ENCODE data around the gene MTMR12.
"Not testable (repeated sequence)": the region's sequence is repeated elsewhere in the genome, so short reads cannot be mapped to it uniquely, and the experiment has no call there.

Gene MTMR12

DNA sequence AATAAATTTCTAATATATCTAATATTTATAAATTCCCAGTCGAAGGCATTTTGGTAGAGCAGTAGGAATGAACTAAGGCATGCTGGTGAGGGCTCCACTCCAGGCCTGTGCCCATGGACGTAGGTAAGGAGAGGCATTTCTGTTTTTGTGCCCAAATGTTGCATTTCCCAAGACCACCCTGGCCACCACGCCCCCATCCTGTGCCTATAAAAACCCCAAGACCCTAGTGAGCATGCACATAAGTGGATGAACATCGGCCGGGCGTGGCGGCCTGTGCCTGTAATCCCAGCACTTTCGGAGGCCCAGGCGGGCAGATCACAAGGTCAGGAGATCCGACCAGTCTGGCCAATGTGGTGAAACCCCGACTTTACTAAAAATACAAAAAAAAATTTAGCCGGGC is 10.1 kb upstream of the MTMR12 start:
- no peak for DNase-seq

DNA sequence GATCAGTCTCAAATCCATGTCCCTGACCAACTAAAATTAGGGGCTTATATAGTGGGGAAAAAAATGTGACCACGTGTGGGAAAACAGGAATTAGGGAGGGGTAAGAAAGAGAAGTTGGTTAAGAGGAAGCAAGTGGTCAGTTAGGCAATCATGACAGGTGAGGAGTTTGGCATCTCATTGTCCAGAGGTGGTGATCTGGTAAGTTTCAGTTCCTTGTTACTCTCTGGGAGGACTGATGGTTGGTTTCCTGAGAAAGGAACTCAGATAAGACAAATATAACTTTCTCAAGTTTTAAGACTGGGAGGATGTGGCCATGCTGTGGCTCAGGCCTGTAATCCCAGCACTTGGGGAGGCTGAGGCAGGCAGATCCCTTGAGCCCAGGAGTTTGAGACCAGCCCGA is 9.0 kb upstream of the MTMR12 start:
- DNase-seq: not testable (repeated sequence)

DNA sequence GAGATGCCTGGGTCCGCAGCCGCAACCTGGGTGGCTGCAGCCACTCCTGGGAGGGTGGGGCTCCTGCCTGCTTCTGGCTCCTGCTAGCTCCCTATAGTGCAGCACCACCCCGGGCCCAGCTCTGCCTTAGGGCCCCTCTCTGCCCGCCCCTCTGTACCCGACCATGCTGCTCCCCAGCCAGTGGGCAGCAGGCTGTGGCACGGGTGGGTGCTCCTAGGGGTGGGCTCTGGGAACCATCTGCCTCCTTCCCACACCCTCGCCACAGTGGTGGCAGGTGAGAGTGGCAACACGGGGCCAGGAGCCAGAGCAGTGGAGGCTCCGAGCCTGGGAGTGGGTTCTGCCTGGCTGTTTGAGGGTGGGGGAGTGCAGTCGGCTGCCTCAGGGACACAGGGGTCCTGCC is 7.8 kb upstream of the MTMR12 start:
- DNase-seq: no peak

DNA sequence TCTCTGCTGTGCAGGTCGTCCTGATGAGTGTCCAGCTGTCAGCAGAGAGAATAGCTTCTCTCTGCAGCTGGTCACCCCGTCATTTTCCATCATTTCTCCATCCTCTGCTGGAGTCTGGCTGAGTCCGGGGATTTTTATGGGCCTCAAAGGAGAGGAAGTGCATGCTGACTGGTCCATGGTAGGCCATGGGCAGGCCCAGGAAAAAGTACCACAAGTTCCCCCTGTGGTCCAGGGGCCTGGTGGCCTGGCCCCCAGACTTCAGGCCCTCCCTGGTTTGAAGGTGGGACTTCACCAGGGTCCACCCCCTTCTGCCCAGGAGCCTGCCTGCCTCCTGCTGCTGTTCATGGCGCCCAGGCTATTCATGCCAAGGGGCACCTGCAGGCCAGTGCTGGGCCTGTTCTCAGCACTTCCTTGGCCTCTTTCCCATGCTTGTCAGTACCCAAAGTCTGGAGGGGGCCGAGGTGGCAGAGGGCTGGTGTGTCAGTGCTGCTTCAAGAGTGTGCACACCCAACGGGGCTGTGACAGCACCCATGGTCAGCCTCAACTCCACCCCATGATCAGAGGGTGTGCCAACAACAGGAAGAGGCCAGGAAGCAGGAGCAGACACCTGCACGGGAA is 7.3 kb upstream of the MTMR12 start:
- DNase-seq: no peak

DNA sequence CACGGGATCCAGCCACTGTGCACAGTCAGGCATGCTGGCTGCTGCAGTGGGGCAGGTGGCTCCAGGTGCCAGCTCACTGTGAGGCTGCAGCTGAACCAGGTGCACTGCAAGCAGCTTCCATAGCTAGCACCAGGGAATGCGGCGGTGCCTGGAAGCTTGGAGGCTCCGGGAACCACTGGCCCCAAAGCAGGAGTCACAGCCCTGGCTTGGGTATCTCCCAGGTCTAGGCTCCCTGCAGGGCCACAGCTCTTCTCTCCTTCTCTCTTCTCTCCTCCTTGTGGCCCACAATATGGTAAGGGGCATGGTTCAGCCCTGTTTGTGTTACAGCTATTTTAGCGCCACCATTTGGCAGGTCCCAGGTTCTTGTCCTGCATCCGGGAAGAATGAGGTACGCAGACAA is 6.7 kb upstream of the MTMR12 start:
- DNase-seq: no peak

DNA sequence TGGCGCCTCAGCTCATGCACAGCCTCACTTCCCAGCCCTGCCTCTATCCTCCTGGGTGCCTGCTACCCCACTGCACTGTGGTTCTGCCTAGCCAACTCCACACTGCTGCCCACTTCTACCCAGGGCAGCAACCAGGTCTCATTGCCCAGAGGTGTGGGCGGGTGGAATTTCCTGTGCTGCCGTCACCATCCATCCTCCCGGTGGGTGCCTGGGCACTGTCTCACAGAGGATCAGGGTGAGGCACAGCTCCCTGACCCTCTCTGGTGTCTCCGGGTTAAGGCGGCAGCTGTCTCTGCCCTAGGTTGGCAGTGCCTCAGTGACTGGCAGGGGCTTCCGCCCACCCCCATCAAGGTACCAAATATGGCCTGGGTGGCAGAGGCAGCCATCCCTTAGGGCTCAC is 4.3 kb upstream of the MTMR12 start:
- no peak for DNase-seq

DNA sequence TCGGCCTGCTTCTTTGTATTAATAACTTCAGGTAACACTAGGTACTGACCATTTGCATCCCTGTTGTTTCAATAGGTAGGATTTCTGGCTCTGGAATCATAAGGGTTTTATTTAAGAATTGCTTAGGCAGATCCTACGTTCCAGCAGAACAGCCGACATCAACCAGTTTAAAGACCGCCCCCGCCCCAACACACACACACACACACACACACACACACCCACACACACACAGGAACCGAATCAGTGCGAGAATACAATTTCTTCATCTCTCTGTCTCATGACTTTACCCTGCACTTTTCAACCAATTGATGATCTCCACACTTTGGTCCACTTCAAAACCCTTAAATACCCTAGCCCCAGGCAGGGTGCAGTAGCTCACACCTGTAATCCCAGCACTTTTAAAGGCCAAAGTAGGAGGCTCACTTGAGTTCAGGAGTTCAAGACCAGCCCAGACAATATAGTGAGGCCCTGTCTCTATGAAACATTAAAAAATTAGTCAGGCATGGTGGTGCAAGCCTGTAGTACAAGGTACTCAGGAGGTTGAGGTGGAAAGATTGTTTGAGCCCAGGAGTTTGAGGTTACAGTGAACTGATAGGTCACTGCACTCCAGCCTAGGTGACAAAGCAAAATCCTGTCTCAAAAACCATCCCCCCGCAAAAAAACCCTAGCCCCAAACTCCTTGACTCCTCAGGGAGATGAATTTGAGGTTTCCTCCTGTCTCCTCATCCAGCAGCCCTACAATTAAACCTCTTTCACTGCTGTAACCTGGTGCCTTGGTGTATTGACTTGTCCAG is 2.7 kb upstream of the MTMR12 start:
- DNase-seq: no peak

DNA sequence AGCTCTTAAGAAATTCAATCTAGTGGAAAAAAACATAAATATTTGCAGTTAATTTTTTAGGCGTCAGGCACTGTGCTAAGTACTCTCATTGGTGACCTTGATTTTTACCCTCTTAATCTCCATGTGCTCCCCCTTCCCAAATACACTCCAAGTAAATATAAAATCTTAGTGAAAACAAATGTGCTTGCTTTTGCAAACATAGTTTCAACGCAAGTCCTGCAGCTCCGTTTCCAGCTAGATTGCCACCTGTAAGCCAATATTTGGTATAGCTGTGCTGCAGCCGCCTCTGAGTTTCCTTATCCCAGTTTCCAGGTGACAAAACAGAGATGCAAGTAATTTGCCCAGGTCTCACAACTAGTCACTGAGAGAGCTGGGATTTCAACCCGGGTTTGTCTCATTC is 1.9 kb upstream of the MTMR12 start:
- DNase-seq: no peak

DNA sequence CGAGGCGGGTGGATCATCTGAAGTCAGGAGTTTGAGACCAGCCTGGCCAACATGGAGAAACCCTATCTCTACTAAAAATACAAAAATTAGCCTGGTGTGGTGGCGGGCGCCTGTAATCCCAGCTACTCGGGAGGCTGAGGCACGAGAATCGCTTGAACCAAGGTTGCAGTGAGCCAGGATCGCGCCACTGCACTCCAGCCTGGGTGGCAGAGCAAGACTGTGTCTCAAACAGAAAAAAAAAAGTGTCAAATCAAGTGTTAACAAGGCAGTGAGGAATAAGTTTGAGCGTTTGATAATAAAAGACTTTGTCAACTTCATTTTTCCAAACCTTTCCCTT is 1.4 kb upstream of the MTMR12 start:
- DNase-seq: not testable (repeated sequence)

DNA sequence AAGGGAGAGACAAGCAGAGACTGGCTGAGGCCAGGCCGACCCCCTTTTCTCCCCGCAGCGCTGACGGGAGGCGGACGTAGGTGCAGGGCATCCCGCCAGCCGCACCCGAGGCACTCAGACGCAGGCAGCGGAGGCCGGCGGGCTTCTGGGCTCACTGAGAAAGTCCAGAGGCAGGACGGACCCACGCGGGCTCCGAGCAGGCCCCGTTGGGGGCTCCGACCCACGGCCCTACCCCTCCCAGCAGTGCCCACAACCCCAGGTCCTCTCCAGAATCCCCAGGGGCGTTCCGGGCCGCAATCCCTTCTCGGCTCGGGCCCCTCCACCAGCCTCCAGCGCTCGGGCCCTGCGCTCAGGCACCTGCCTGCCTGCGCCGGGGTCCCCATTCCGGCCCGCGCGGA is 543 bp downstream of the MTMR12 start:
- DNase-seq: peak; percentile 67

DNA sequence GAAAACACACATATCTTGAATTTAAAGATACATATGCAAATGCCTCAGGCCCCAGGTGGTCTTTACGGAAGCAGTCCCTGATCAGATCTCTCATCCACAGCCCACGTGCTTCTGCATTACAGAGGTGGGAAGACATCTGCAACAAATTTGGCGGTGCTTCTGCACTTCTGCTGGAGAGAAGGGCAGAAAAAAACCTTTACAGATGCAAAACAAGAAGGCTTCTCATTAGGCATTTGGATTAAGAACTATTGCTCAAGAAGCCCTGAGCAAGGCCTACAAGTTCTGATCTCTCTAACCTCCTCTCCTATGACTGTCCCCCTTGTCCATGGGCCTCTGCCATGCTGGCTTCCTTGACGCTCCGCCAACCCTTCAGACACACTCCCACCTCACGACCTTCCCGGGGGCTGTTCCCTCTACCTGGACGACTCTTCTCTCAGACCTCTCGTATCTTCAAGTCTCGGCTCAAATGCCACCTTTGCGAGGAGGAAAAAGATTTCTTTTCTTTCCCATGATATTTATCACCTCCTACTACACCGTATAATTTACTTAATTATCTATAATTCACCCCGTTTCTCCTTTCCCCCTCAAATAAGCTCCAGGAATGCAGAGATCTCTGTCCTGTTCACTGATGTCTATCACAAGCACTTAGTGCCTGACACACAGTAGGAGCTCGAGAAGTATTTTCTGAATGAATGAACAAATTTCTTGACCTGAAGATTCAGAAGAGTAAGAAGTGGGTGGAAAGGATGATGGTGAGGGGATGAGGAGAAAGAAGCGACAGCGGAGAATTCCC is 1.1 kb downstream of the MTMR12 start:
- DNase-seq: no peak

DNA sequence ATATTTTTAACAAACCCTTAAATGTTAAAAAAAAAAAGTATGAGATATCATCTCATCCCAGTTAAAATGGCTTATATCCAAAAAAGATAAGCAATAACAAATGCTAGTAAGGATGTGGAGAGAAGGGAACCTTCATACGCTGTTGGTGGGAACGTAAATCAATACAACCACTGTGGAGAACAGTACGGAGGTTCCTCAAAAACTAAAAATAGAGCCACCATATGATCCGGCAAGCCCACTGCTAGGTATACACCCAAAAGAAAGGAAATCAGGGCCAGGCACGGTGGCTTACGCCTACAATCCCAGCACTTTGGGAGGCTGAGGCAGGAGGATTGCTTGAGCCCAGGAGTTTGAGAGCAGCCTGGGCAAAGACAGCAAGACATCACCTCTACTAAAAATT is 3.0 kb downstream of the MTMR12 start:
- no peak for DNase-seq

DNA sequence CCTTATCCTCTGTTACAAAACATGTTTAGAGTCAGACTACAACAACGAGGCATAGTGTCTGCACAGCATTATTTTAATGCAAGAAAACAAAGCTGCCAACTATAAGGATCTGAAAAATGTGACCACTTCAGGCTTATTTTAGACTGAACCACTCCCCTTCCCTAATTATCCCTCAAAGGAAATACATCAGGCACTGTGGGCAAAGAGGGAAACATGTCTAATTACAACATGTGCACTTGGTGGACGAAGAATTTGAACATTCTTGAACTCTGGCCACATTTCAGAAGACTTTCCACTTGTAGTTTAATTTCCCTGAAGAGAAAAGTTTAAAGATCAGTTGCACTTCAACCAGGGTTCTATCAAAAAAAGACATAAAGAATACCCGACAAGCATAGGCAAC is 3.8 kb downstream of the MTMR12 start:
- no peak for DNase-seq

DNA sequence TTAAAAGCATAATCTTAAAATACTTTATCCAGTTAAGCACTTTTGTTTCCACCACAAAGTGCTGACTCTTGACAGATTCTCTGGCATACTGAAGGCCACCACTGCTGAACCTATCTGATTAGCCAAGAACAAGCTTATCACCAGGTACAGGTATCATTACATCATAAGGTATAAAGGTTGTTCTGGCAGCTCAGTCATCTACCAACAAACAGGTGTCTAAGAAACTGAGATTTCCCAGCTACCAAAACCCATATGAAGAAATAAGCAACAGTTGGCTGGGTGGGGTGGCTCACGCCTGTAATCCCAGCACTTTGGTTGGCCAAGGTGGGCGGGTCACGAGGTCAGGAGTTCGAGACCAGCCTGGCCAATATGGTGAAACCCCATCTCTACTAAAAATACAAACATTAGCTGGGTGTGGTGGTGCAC is 5.0 kb downstream of the MTMR12 start:
- no peak for DNase-seq

DNA sequence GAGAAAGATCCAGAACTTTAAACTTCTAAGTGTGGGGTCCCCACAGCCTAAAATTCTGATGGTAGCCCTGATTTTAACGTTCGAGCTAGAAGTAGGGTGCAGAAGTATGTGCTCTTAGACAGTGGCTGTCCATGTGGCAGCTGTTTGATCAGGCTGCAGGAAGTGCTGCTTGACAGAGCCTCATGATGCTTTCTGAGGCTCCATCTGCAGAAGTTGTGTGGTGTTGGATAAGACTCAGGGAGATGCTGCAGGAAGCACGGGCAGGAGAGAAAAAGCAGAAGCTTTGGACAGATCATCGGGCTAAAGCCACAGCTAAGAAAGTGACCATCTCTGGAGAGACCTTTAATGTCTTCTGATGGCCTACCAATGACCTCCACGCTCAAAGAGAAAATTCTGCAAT is 8.1 kb downstream of the MTMR12 start:
- DNase-seq: no peak

DNA sequence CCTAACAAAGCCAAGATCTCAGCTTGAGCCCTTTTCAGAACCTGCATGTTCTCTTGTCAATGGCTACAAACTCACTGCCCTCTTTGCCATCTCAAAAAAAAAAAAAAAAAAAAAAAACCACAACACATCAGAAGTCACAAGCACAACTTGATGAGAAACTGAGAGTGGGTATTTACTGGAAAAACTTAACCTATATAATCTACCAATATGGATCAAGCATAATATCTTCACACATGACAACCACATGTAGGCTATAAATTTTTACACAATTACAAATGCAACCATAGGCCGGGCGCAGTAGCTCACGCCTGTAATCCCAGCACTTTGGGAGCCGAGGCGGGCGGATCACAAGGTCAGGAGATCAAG is 9.0 kb downstream of the MTMR12 start:
- DNase-seq: no peak

DNA sequence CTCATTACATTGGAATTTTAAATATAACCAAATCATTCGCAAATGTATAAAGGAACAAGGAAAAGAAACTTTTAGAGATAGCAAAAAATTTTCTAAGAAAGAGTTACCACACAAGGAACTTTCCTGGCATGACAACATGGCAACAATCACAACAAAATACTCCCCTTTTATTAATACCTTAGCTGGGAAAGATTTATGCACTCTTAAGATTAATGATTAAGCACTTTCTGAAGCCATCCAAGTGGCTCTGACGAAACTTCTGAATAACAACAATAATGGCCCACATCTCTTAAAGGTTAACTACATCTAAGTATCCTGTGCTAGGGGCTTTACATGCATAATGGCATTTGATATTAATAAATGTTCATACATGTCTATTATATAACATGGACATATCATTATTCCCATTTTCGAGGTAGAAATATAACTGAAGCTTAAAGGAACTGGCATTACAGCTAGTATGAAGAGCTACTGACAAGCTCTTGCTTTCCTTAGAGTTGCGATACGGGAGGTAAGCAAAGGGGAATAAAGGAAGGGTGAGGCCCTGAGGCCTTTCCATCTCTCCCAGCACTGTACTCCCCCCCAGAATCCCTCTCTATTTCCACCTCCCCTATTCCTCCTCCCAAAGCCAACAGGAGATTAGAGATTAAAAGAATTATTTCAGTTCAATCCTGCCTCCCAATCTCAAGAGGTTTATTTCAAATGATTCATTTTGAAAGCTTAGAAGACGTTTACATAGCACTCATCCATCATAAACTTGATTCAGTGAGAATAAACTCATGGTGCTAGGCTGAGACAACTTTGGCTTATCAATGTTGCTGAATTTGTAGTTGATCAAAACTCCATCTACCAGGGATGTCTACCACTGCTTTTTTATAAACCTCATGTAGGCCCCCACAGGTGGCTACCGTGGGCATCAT is 9.6 kb downstream of the MTMR12 start:
- DNase-seq: no peak

DNA sequence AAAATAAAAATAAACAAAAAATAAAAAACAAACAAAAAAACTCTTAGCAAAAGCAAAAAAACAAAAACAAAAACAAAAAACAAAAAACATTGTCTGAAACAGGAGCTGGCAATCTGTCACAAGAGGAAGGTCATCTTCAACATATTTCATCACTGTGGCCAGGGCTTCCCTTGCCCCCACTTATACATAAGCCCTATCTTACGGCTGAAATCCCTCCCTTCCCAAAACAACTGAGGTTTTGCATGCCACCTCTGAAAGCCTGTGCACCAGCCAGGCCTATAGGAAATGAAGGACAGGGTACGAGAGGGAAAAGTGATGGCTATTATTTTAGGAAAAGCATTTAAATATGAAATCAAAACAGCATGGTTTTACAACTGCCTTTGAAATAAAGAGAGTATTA is 10.8 kb downstream of the MTMR12 start:
- DNase-seq: no peak

DNA sequence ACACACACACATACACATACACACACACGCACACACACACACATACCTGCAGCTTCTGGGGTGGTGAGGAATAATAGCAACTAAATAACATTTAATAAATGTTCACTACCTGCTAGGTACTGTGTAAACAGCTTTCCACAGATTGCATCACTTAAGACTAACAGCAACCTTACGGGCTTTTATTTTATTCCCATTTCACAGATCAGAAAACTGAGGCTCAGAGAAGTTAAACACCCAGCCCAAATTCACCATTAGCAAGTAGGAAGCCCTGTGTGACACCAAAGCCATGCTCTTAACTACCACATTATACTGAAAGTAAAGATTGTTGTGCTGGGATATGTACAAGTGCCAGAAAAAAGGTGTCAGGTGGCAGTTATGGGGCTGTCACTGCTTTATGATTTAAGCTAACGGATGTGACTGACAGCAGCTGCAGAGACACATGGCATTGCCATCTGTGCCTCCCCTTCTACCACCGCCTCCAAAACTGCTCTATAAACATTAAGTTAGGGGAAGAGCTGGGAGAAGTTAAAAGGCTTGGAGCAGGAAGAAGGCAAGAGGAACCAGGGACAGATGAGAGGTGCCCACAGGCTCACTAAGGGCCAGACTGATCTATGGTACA is 13.6 kb downstream of the MTMR12 start:
- no peak for DNase-seq

DNA sequence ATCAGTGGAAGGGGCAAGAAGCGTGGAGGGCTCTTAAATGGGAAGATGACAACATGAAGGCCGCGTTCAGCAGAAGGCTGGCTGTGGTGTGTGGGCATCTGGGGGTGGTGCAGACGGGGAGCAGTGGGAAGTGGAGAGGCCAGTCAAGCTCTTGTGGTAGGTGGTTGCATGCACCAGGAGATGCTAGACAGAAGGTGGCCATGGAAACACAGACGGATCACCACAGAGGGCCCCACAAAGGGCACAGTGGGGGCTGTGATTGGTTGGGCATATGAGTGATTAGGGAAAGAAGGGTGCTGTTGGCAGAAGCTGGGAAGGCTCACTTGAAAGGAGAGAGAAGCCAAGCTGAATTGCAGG is 14.7 kb downstream of the MTMR12 start:
- peak; percentile 24 for DNase-seq

DNA sequence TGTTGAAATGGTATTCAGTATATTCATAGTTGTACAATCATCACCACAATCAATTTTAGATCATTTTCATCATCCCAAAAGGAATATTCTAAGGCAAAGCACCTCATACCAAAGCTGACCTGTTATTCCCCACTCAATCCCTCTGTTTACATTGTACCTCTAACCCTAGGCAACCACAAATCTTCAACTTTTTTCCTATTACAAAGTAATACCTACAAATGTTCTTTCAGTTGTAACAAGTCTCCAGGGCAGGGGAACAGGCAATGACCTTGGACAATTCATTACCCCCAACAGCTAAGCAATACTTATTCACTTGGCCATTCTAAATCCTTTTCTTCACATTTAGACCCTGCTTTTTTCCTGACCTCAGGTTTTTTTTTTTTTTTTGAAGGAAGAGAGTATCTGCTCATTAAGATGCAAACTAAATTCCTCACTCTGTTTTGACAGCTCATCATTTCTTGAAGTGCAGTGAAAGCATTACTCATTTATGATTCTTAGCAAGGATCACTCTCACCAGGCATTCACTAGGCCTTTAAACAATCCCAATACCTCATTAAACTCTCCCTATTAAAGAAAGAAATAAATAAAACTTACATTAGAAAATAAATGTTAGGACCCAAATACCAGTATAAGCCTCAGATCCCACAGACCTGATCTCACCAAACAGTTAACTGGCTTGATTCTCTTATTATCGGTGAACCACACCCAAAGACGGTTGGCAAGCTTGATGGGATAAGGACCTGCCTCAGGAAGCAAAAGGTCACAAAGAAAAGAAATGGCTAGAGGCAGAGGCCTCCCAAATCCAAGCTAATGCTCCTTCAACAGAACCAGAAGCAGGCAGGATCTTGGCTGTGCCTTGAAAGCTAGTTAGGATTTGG is 15.3 kb downstream of the MTMR12 start:
- no peak for DNase-seq
